Testis (tissue), 2 donors: ENCODE measurements around the gene MTURN.

Experiments used
- CTCF ChIP-seq, 3 experiments: fragments of 450-650 bp in 2 of 3; fragments of 200-600 bp in 1 of 3; sonication (generic) in 1 of 3; IDR thresholded peaks; one replicate each; pipeline ENCODE4 v1.5.1; 2016 to 2019; ENCODE audit warnings: antibody characterized with exemption in 3 of 3, mild to moderate bottlenecking in 2 of 3, moderate library complexity in 1 of 3
- POLR2A ChIP-seq: fragments of 450-650 bp; IDR thresholded peaks from one replicate; pipeline ENCODE4 v1.6.1; 2017; ENCODE audit warnings: antibody characterized with exemption, mild to moderate bottlenecking, moderate library complexity

GRCh38 chr7:30199271-30199670 is 64.5 kb downstream of the MTURN start:
- TF ChIP-seq CTCF (IDR thresholded peaks at IDR 0.05), result no peak
- TF ChIP-seq POLR2A, result no peak
